ENCODE measurements around the gene TMEM179. TPM values are rescaled to one million over a fixed set of nuclear protein-coding genes. Genes with fewer than 3 reads are reported as not detected.

TMEM179 gene
- total RNA-seq, 4 donors from 2014 or later: 1.1 to 10.5 (median 1.4) TPM; not detected in 1

DNA sequence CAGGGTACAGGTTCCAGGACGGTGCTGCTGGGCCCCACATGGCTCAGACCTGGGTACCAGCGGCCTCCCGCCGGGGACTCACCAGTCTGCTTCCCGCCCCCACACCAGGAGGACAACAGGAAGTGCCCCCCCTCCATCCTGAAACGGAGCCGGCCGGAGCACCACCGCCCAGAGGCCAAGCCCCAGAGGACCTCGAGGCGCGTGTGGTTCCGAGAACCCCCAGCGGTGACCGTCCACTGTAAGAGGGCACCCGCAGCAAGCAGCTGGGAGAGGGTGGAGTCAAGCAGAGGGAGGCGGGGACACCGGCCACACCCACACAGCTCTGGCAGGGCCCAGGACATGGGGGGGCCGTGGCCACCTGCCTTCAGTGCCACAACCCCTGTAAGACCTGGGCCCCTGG lies 16.9 kb downstream of the TMEM179 start:
- Histone ChIP-seq H3K4me1 (no peaks in the 10 kb centered on the region), H3K27me3 (no peaks in the 10 kb centered on the region), H3K27ac (no peak overlapping the region), H3K36me3 (no peaks in the 10 kb centered on the region), H3K4me3 (no peak overlapping the region), H3K9me3 (no peaks in the 10 kb centered on the region)
- WGBS, 2 donors (ENCODE audit: low coverage in 1 of 2): 25% methylated on average over 8 of the region's 19 CpGs; no CpG with 5 or more reads in 1 of the 2 donors
- no peak for TF ChIP-seq POLR2AphosphoS5 (IDR thresholded peaks at IDR 0.05)
- intact Hi-C loops (cut with DNase I; ENCODE audit: low total_unique reads): no loop called here
- in situ Hi-C loops (cut with MboI; ENCODE audit: low pct_ligation_motif_present in 1 of 4, low pct_unique_long_range_greater_than_20kb in 1 of 4, low sequenced_read_pairs in 3 of 4): no loop called here
- no peak for DNase-seq

- TF ChIP-seq POLR2AphosphoS5 (IDR thresholded peaks at IDR 0.05) (no peak), EP300 (IDR thresholded peaks at IDR 0.05; ENCODE audit: low read depth) (no peak), POLR2A (IDR thresholded peaks at IDR 0.05) (no peak), CTCF (IDR thresholded peaks at IDR 0.05) (no peak)
- Histone ChIP-seq H3K4me3 (no peak overlapping the region), H3K27ac (no peak overlapping the region), H3K27me3 (no peaks in the 10 kb centered on the region), H3K9me3 (no peaks in the 10 kb centered on the region), H3K36me3 (no peaks in the 10 kb centered on the region), H3K4me1 (no peaks in the 10 kb centered on the region)
- 73% methylated on average over 9 of the region's 19 CpGs; no CpG with 5 or more reads in 1 of the 2 donors for WGBS, 2 donors (ENCODE audit: low coverage in 1 of 2)
- DNase-seq: no peak
- intact Hi-C loops (cut with DNase I; ENCODE audit: low total_unique reads) (no loop called here), in situ Hi-C loops (cut with MboI; ENCODE audit: low pct_ligation_motif_present in 1 of 4, low pct_unique_long_range_greater_than_20kb in 1 of 4, low sequenced_read_pairs in 3 of 4) (no loop called here)
These were observed 17.5 kb downstream of the TMEM179 start for GRCh38 chr14:104586832-104587620.

DNA sequence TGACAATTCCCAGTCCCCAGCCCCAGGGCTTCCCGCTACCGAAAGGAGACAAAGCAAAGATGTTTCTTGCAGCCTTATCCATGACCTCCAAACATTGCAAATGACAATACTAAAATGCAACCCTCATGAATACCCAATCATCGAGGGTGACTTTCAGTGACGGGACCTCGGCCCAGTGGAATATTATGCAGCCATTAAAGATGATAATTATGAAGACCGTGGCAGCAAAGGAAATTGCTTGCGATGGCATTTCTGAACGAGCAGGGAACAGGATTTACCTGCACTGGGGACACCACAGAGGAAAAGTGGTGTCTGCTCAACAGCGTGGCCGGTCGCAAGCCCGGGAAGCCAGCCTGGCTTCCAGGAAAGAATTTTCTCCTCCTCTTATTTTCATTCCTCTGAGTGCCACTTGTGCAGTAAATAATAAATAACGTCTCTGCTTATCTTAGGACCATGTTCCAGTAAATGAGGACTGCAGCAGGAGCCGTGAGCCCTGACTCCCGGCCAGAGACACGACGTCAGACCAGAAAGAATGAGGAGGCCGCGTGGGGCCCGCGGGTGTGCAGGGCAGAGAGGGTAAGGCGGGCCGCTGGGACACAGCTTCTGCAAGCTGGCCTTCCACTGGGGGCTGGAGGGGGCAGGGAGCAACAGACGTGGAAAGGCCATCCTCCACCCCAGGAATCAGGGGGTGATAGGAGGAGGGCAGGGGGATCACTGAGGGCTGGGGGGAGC lies 18.4 kb downstream of the TMEM179 start:
- Histone ChIP-seq H3K9me3 (no peaks in the 10 kb centered on the region), H3K27ac (no peak overlapping the region), H3K4me3 (no peak overlapping the region), H3K27me3 (peaks cover 2% of the 10 kb centered on the region), H3K4me1 (peaks cover 0 to 2% (median 0%) of the 10 kb centered on the region in 4 donors), H3K36me3 (no peaks in the 10 kb centered on the region)
- DNase-seq: no peak
- in situ Hi-C loops (cut with MboI; ENCODE audit: low pct_ligation_motif_present in 1 of 4, low pct_unique_long_range_greater_than_20kb in 1 of 4, low sequenced_read_pairs in 3 of 4): no loop called here
- intact Hi-C loops (cut with DNase I; ENCODE audit: low total_unique reads): no loop called here
- WGBS, 2 donors (ENCODE audit: low coverage in 1 of 2): 71 to 76% methylated on average over 7 to 24 of the region's 24 CpGs
- no peak for TF ChIP-seq POLR2AphosphoS5 (IDR thresholded peaks at IDR 0.05)
- TF ChIP-seq POLR2A (IDR thresholded peaks at IDR 0.05): no peak

DNA sequence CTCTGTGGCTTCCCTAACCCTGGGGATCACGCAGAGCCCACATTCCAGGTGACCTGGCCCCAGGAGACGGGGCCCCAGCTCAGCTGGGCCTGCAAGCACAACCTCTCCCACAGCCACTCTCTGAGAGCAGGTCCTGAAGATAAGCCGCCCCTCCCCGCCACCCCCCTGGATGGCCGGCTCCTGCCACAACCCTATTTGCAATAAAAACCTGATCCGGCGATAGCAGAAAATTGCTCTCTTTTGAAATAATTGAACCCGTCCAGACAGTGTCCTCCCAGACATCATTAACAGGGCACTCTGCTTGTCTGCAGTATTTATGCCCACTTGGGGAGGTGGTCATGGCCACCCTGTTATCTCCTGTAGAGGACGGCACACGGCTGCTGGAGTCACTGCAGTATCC lies 20.0 kb downstream of the TMEM179 start:
- in situ Hi-C loops (cut with MboI; ENCODE audit: low pct_ligation_motif_present in 1 of 4, low pct_unique_long_range_greater_than_20kb in 1 of 4, low sequenced_read_pairs in 3 of 4) (no loop called here), intact Hi-C loops (cut with DNase I; ENCODE audit: low total_unique reads) (no loop called here)
- Histone ChIP-seq H3K9me3 (no peaks in the 10 kb centered on the region), H3K4me1 (peaks cover 0 to 16% (median 6%) of the 10 kb centered on the region in 4 donors), H3K4me3 (no peak overlapping the region), H3K36me3 (no peaks in the 10 kb centered on the region), H3K27ac (no peak overlapping the region), H3K27me3 (peaks cover 2% of the 10 kb centered on the region)
- 78% methylated on average over 10 of the region's 10 CpGs; no CpG with 5 or more reads in 1 of the 2 donors for WGBS, 2 donors (ENCODE audit: low coverage in 1 of 2)
- TF ChIP-seq CTCF (IDR thresholded peaks at IDR 0.05) (no peak), POLR2AphosphoS5 (IDR thresholded peaks at IDR 0.05) (no peak), EP300 (IDR thresholded peaks at IDR 0.05; ENCODE audit: low read depth) (no peak), POLR2A (IDR thresholded peaks at IDR 0.05) (no peak)
- no peak for DNase-seq
